Activated T-cell treated with anti-CD3 and anti-CD28 coated beads, Interleukin-2, amount 50 U/mL, for 48 hours (primary cell): ENCODE measurements around the gene EPB41L2.
"Not testable (repeated sequence)": the region's sequence is repeated elsewhere in the genome, so short reads cannot be mapped to it uniquely, and the experiment has no call there.

Experiments
- DNase-seq, 2 experiments: peaks; one replicate each; pipeline ENCODE4 v3.0.0-alpha.2; 2020

The EPB41L2 gene

GRCh38 chr6:131033631-131034030 lies 29.4 kb downstream of the EPB41L2 start:
- DNase-seq = no peak

- no peak for DNase-seq
These were observed 33.3 kb downstream of the EPB41L2 start for GRCh38 chr6:131029626-131030297.

- DNase-seq = no peak
These were observed 35.7 kb downstream of the EPB41L2 start for GRCh38 chr6:131027326-131027725.

GRCh38 chr6:131026243-131026642 lies 36.8 kb downstream of the EPB41L2 start:
- no peak for DNase-seq

- DNase-seq = no peak
These were observed 38.5 kb downstream of the EPB41L2 start for GRCh38 chr6:131024565-131024964.

GRCh38 chr6:131023834-131024504 lies 39.1 kb downstream of the EPB41L2 start:
- DNase-seq = no peak

- no peak for DNase-seq
These were observed 40.4 kb downstream of the EPB41L2 start for GRCh38 chr6:131022691-131023090.

GRCh38 chr6:131017962-131018361 lies 45.1 kb downstream of the EPB41L2 start:
- no peak for DNase-seq

GRCh38 chr6:131015630-131016263 lies 47.3 kb downstream of the EPB41L2 start:
- DNase-seq = no peak

- no peak for DNase-seq
These were observed 47.9 kb downstream of the EPB41L2 start for GRCh38 chr6:131015025-131015591.

- no peak for DNase-seq
These were observed 48.8 kb downstream of the EPB41L2 start for GRCh38 chr6:131014080-131014776.

GRCh38 chr6:131013495-131013894 lies 49.5 kb downstream of the EPB41L2 start:
- no peak for DNase-seq

- DNase-seq = no peak
These were observed 53.3 kb downstream of the EPB41L2 start for GRCh38 chr6:131009790-131010189.

- DNase-seq = not testable (repeated sequence)
These were observed 54.1 kb downstream of the EPB41L2 start for GRCh38 chr6:131008965-131009364.

- not testable (repeated sequence) for DNase-seq
These were observed 55.1 kb downstream of the EPB41L2 start for GRCh38 chr6:131007964-131008363.

- DNase-seq = no peak
These were observed 55.8 kb downstream of the EPB41L2 start for GRCh38 chr6:131007286-131007685.

GRCh38 chr6:131005439-131006016 lies 57.5 kb downstream of the EPB41L2 start:
- no peak for DNase-seq

GRCh38 chr6:131004936-131005335 lies 58.1 kb downstream of the EPB41L2 start:
- DNase-seq = no peak

GRCh38 chr6:131004387-131004755 lies 58.7 kb downstream of the EPB41L2 start:
- DNase-seq = no peak

- no peak for DNase-seq
These were observed 59.3 kb downstream of the EPB41L2 start for GRCh38 chr6:131003488-131004386.

- no peak for DNase-seq
These were observed 60.4 kb downstream of the EPB41L2 start for GRCh38 chr6:131002661-131002980.
